ENCODE data around the gene CTNNA1.

- TF ChIP-seq GATA2 (CRISPR knock-in tag; IDR thresholded peaks at IDR 0.05) (no peak), NRF1 (IDR thresholded peaks at IDR 0.05; ENCODE audit: low read depth, low read length) (no peak), CTCF (IDR thresholded peaks at IDR 0.05) (no peak)
These were observed 40.4 kb upstream of the CTNNA1 start for GRCh38 chr5:138712791-138713190.

Data from SK-N-SH (cell line).